Activated B cell treated with CpG ODN at 0.5 μM for 24 hours (primary cell): ENCODE data around the gene AGBL3. TPM values are rescaled to one million over a fixed set of nuclear protein-coding genes. Genes with fewer than 3 reads are reported as not detected.

ENCODE experiments used
- ATAC-seq: fragments of 200-7000 bp; cut with Tn5 transposase; one replicate; pipeline ENCODE4 v1.10.0; 2021; ENCODE audit warnings: low read depth, mild to moderate bottlenecking, moderate library complexity
- CTCF ChIA-PET: fragments of 350-600 bp; sonication (Branson Sonifier 250); formaldehyde crosslinking; loops from one replicate; lab custom pipeline; 2021; ENCODE audit warnings: antibody characterized with exemption; lab: Charles Lee
- POLR2A ChIA-PET: fragments of 350-600 bp; sonication (Branson Sonifier 250); formaldehyde crosslinking; loops from one replicate; lab custom pipeline; 2021; ENCODE audit warnings: antibody characterized with exemption; lab: Charles Lee
- DNase-seq: peaks from one replicate; pipeline ENCODE4 v3.0.0; 2022
- H3K27ac Mint-ChIP-seq: one replicate; pipeline ENCODE4 v1.8.0; 2020; ENCODE audit warnings: mixed read lengths
- H3K27me3 Mint-ChIP-seq: one replicate; pipeline ENCODE4 v1.8.0; 2021; ENCODE audit warnings: mixed read lengths
- H3K36me3 Mint-ChIP-seq: one replicate; pipeline ENCODE4 v1.8.0; 2021; ENCODE audit warnings: low read depth, mixed read lengths
- H3K4me1 Mint-ChIP-seq: one replicate; pipeline ENCODE4 v1.8.0; 2021; ENCODE audit warnings: mixed read lengths
- H3K4me3 Mint-ChIP-seq: one replicate; pipeline ENCODE4 v1.8.0; 2020; ENCODE audit warnings: mild to moderate bottlenecking, mixed read lengths
- H3K9me3 Mint-ChIP-seq: one replicate; pipeline ENCODE4 v1.8.0; 2020; ENCODE audit warnings: mixed read lengths
- intact Hi-C: fragments of 100-400 bp; cut with micrococcal nuclease; formaldehyde crosslinking; loops from one replicate; pipeline ENCODE4 v1.15.1; 2024
- total RNA-seq: library from RNA; stranded (reverse); gene quantifications from 2 replicates; pipeline ENCODE4 v1.2.3, GENCODE V29; 2022
- TF ChIP-seq, protein P1 (sequence below): fragments of 200-600 bp; IDR thresholded peaks from one replicate; pipeline ENCODE4 v1.8.0; 2022; ENCODE audit warnings: antibody characterized with exemption, mild to moderate bottlenecking

The AGBL3 gene
- total RNA-seq, 1 donor from 2014 or later = 9.6 TPM

DNA sequence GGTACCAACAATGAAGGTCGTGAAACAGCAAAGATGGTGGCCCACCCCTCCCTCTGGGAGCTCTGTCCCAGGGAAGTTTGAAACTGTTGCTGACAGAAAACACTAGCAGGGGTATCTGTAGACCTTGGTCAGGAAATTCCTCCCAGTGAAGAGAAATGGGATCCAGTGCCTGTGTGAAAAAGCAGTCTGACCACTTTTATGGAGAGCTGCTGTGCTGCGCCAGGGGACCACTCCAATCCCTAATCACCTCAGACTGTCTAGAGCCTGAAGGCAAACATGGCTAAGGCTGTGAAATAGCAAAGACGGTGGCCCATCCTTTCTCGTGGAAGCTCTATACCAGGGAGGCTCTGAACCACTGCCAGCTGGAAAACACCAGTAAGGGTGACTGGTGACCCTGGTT is 123.3 kb downstream of the AGBL3 start:
- TF ChIP-seq, protein P1, sequence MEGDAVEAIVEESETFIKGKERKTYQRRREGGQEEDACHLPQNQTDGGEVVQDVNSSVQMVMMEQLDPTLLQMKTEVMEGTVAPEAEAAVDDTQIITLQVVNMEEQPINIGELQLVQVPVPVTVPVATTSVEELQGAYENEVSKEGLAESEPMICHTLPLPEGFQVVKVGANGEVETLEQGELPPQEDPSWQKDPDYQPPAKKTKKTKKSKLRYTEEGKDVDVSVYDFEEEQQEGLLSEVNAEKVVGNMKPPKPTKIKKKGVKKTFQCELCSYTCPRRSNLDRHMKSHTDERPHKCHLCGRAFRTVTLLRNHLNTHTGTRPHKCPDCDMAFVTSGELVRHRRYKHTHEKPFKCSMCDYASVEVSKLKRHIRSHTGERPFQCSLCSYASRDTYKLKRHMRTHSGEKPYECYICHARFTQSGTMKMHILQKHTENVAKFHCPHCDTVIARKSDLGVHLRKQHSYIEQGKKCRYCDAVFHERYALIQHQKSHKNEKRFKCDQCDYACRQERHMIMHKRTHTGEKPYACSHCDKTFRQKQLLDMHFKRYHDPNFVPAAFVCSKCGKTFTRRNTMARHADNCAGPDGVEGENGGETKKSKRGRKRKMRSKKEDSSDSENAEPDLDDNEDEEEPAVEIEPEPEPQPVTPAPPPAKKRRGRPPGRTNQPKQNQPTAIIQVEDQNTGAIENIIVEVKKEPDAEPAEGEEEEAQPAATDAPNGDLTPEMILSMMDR = no peak
- ATAC-seq = no peak
- CTCF ChIA-PET = no interaction called here
- no peaks in the 10 kb centered on the region for H3K36me3 Mint-ChIP-seq
- no peaks in the 10 kb centered on the region for H3K27me3 Mint-ChIP-seq
- no peak overlapping the region for H3K27ac Mint-ChIP-seq
- intact Hi-C loops = no loop called here
- H3K9me3 Mint-ChIP-seq = peaks cover 6% of the 10 kb centered on the region
- DNase-seq = no peak
- no peak overlapping the region for H3K4me3 Mint-ChIP-seq
- POLR2A ChIA-PET = no interaction called here
- H3K4me1 Mint-ChIP-seq = no peaks in the 10 kb centered on the region

DNA sequence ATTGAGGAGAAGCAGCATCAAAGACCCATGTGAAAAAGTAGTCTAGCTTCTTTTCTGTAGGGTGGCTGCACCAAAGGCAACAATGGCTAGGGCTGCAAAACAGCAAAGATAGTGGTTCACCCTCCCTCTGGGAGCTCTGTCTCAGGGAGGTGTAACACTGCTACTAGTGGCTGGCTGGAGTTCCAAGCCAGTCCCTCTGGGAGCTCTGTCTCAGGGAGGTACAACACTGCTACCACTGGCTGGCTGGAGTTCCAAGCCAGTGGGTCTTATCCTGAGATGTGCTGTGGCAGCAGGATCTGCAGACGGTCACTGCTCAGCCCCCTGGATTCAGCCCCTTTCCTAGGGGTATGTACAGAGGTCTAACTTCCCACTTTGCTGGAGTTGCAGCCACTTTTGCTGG is 123.7 kb downstream of the AGBL3 start:
- intact Hi-C loops = no loop called here
- ATAC-seq = no peak
- Mint-ChIP-seq H3K4me3 (no peak overlapping the region), H3K9me3 (peaks cover 6% of the 10 kb centered on the region), H3K4me1 (no peaks in the 10 kb centered on the region), H3K27ac (no peak overlapping the region), H3K27me3 (no peaks in the 10 kb centered on the region), H3K36me3 (no peaks in the 10 kb centered on the region)
- CTCF ChIA-PET = no interaction called here
- no peak for DNase-seq
- TF ChIP-seq, protein P1 = no peak
- POLR2A ChIA-PET = no interaction called here

DNA sequence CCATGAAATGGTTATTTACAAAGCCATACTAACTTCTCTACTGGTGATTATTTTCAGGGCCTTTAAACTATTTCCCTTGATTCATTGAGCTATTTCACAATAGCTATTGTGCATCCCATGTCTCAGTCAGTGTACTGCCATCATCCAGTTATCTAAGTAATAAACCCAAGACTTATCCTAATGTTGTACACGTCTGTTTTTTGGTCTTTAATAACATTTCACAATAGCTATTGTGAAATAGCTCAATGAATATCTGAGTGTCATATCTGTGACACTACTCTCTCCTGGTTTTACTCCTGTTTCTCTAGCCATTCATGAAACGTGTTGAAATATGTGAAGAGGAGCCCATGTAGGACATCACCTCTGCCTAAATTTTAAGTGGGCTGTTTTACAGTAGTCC is 125.1 kb downstream of the AGBL3 start:
- Mint-ChIP-seq H3K27me3 (no peaks in the 10 kb centered on the region), H3K36me3 (no peaks in the 10 kb centered on the region), H3K4me1 (no peaks in the 10 kb centered on the region), H3K4me3 (no peak overlapping the region), H3K9me3 (peaks cover 3% of the 10 kb centered on the region), H3K27ac (no peak overlapping the region)
- intact Hi-C loops = no loop called here
- DNase-seq (no peak), ATAC-seq (no peak)
- CTCF ChIA-PET = no interaction called here
- TF ChIP-seq, protein P1 = no peak
- POLR2A ChIA-PET = no interaction called here

DNA sequence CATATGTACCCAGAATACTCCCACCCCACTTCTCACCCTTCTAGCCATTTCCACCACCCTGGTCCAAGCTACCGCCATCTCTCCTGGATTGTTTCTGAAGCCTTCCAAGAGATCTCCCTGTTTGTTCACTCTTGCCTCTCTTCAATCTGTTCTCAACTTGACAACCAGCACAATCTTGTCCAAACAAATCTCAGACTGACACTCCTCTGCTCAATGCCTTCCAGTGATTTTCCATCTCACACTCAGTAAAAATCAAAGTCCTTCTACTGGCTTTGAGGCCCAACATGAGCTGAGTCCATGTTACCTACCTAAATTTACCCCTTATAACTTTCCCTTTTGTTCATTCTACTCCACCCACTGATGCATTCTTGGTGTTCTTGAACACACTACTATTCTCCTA is 128.3 kb downstream of the AGBL3 start:
- ATAC-seq (no peak), DNase-seq (no peak)
- TF ChIP-seq, protein P1 = no peak
- H3K36me3 Mint-ChIP-seq = peaks cover 3% of the 10 kb centered on the region
- no peaks in the 10 kb centered on the region for H3K27me3 Mint-ChIP-seq
- CTCF ChIA-PET = no interaction called here
- H3K27ac Mint-ChIP-seq = no peak overlapping the region
- intact Hi-C loops = no loop called here
- peaks cover 2% of the 10 kb centered on the region for H3K9me3 Mint-ChIP-seq
- POLR2A ChIA-PET = no interaction called here
- H3K4me3 Mint-ChIP-seq = no peak overlapping the region
- no peaks in the 10 kb centered on the region for H3K4me1 Mint-ChIP-seq

DNA sequence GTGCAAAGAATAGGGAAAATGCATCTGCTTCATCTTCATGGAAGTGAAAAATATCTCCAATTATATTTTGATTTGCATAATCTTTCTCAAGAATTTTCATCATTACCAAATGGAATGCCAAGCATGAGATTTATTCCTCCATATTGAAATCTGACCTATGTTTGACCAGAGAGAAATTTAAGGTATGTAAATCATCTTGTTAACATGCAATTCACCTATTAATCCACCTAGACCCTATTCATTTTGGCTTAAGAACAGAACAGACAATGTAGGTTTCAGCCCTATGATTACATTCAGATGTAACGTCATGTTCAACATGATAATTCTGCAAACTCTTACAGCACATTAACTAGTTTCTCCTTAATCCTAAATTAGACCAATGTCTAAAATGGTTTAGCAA is 130.8 kb downstream of the AGBL3 start:
- Mint-ChIP-seq H3K36me3 (peaks cover 11% of the 10 kb centered on the region), H3K9me3 (peaks cover 9% of the 10 kb centered on the region), H3K4me3 (no peak overlapping the region), H3K27me3 (no peaks in the 10 kb centered on the region), H3K4me1 (no peaks in the 10 kb centered on the region), H3K27ac (no peak overlapping the region)
- no peak for ATAC-seq
- no peak for DNase-seq
- intact Hi-C loops = no loop called here
- TF ChIP-seq, protein P1 = no peak
- ChIA-PET CTCF (no interaction called here), POLR2A (no interaction called here)
